Measurements from ENCODE around the gene TGFBR3. TPM values are rescaled to one million over a fixed set of nuclear protein-coding genes. Genes with fewer than 3 reads are reported as not detected.

The TGFBR3 gene
- total RNA-seq, 1 experiment from 2014 or later, result 7.7 TPM

- Histone ChIP-seq H3K4me1 (no peaks in the 10 kb centered on the region; the same call in 1 of the 2 replicates), H3K36me3 (no peaks in the 10 kb centered on the region), H3K9me3 (replicated peaks) (no peaks in the 10 kb centered on the region), H3K27me3 (no peaks in the 10 kb centered on the region), H3K4me3 (no peak overlapping the region), H3K27ac (no peak overlapping the region)
- DNase-seq, result no peak
Measured at GRCh38 chr1:91655912-91656449, 230.0 kb downstream of the TGFBR3 start.

- DNase-seq, result no peak
- Histone ChIP-seq H3K4me3 (no peak overlapping the region), H3K27me3 (no peaks in the 10 kb centered on the region), H3K9me3 (replicated peaks) (no peaks in the 10 kb centered on the region), H3K4me1 (no peaks in the 10 kb centered on the region; the same call in 1 of the 2 replicates), H3K27ac (no peak overlapping the region), H3K36me3 (no peaks in the 10 kb centered on the region)
Measured at GRCh38 chr1:91653183-91653582, 232.8 kb downstream of the TGFBR3 start.

GRCh38 chr1:91651661-91652071, 234.3 kb downstream of the TGFBR3 start:
- DNase-seq, result peak; percentile 22 to 46
- no peaks in the 10 kb centered on the region for H3K27me3 ChIP-seq
- no peak overlapping the region for H3K27ac ChIP-seq
- no peaks in the 10 kb centered on the region for H3K9me3 ChIP-seq (replicated peaks)
- H3K4me1 ChIP-seq, result no peaks in the 10 kb centered on the region; the same call in 1 of the 2 replicates
- no peak overlapping the region for H3K4me3 ChIP-seq
- H3K36me3 ChIP-seq, result no peaks in the 10 kb centered on the region

- no peaks in the 10 kb centered on the region; the same call in 1 of the 2 replicates for H3K4me1 ChIP-seq
- H3K27ac ChIP-seq, result no peak overlapping the region
- DNase-seq, result no peak
- H3K27me3 ChIP-seq, result no peaks in the 10 kb centered on the region
- H3K4me3 ChIP-seq, result no peak overlapping the region
- H3K9me3 ChIP-seq (replicated peaks), result no peaks in the 10 kb centered on the region
- no peaks in the 10 kb centered on the region for H3K36me3 ChIP-seq
Measured at GRCh38 chr1:91651243-91651642, 234.7 kb downstream of the TGFBR3 start.

GRCh38 chr1:91650764-91651163, 235.2 kb downstream of the TGFBR3 start:
- Histone ChIP-seq H3K4me3 (no peak overlapping the region), H3K36me3 (no peaks in the 10 kb centered on the region), H3K4me1 (no peaks in the 10 kb centered on the region; the same call in 1 of the 2 replicates), H3K9me3 (replicated peaks) (no peaks in the 10 kb centered on the region), H3K27me3 (no peaks in the 10 kb centered on the region), H3K27ac (no peak overlapping the region)
- DNase-seq, result no peak

- Histone ChIP-seq H3K4me3 (no peak overlapping the region), H3K9me3 (replicated peaks) (no peaks in the 10 kb centered on the region), H3K4me1 (no peaks in the 10 kb centered on the region; the same call in 1 of the 2 replicates), H3K27me3 (no peaks in the 10 kb centered on the region), H3K27ac (no peak overlapping the region), H3K36me3 (no peaks in the 10 kb centered on the region)
- DNase-seq, result no peak
Measured at GRCh38 chr1:91647061-91647460, 238.9 kb downstream of the TGFBR3 start.

- Histone ChIP-seq H3K27me3 (no peaks in the 10 kb centered on the region), H3K4me3 (no peak overlapping the region), H3K9me3 (replicated peaks) (no peaks in the 10 kb centered on the region), H3K36me3 (no peaks in the 10 kb centered on the region), H3K27ac (no peak overlapping the region), H3K4me1 (no peaks in the 10 kb centered on the region)
- DNase-seq, result no peak
Measured at GRCh38 chr1:91645031-91645430, 240.9 kb downstream of the TGFBR3 start.

- no peaks in the 10 kb centered on the region for H3K36me3 ChIP-seq
- H3K27ac ChIP-seq, result no peak overlapping the region
- no peaks in the 10 kb centered on the region for H3K9me3 ChIP-seq (replicated peaks)
- no peaks in the 10 kb centered on the region for H3K27me3 ChIP-seq
- H3K4me1 ChIP-seq, result no peaks in the 10 kb centered on the region
- no peak overlapping the region for H3K4me3 ChIP-seq
- no peak for DNase-seq
Measured at GRCh38 chr1:91643431-91643830, 242.5 kb downstream of the TGFBR3 start.

- no peak for DNase-seq
- Histone ChIP-seq H3K9me3 (replicated peaks) (no peaks in the 10 kb centered on the region), H3K27me3 (no peaks in the 10 kb centered on the region), H3K36me3 (no peaks in the 10 kb centered on the region), H3K4me3 (no peak overlapping the region), H3K27ac (no peak overlapping the region), H3K4me1 (no peaks in the 10 kb centered on the region)
Measured at GRCh38 chr1:91640877-91641526, 244.9 kb downstream of the TGFBR3 start.

- Histone ChIP-seq H3K27me3 (no peaks in the 10 kb centered on the region), H3K9me3 (replicated peaks) (no peaks in the 10 kb centered on the region), H3K4me3 (no peak overlapping the region), H3K36me3 (no peaks in the 10 kb centered on the region), H3K4me1 (no peaks in the 10 kb centered on the region), H3K27ac (no peak overlapping the region)
- no peak for DNase-seq
Measured at GRCh38 chr1:91637539-91637994, 248.4 kb downstream of the TGFBR3 start.

GRCh38 chr1:91635763-91636162, 250.2 kb downstream of the TGFBR3 start:
- H3K27me3 ChIP-seq, result no peaks in the 10 kb centered on the region
- H3K36me3 ChIP-seq, result no peaks in the 10 kb centered on the region
- no peak overlapping the region for H3K4me3 ChIP-seq
- no peaks in the 10 kb centered on the region for H3K9me3 ChIP-seq (replicated peaks)
- no peak overlapping the region for H3K27ac ChIP-seq
- no peak for DNase-seq
- no peaks in the 10 kb centered on the region for H3K4me1 ChIP-seq

- H3K36me3 ChIP-seq, result no peaks in the 10 kb centered on the region
- H3K4me3 ChIP-seq, result no peak overlapping the region
- no peaks in the 10 kb centered on the region for H3K4me1 ChIP-seq
- H3K27me3 ChIP-seq, result no peaks in the 10 kb centered on the region
- H3K27ac ChIP-seq, result no peak overlapping the region
- DNase-seq, result no peak
- no peaks in the 10 kb centered on the region for H3K9me3 ChIP-seq (replicated peaks)
Measured at GRCh38 chr1:91633438-91633837, 252.5 kb downstream of the TGFBR3 start.

- Histone ChIP-seq H3K9me3 (replicated peaks) (no peaks in the 10 kb centered on the region), H3K4me3 (no peak overlapping the region)
Measured at GRCh38 chr1:91631718-91632330, 254.1 kb downstream of the TGFBR3 start.

GRCh38 chr1:91630803-91631202, 255.1 kb downstream of the TGFBR3 start:
- Histone ChIP-seq H3K27ac (no peak overlapping the region), H3K4me1 (no peaks in the 10 kb centered on the region), H3K27me3 (no peaks in the 10 kb centered on the region), H3K4me3 (no peak overlapping the region), H3K9me3 (replicated peaks) (no peaks in the 10 kb centered on the region), H3K36me3 (no peaks in the 10 kb centered on the region)
- no peak for DNase-seq

More at GRCh38 chr1:91631718-91632330, 254.1 kb downstream of the TGFBR3 start:
- no peaks in the 10 kb centered on the region for H3K27me3 ChIP-seq
- H3K36me3 ChIP-seq, result no peaks in the 10 kb centered on the region
- DNase-seq, result no peak
- H3K27ac ChIP-seq, result no peak overlapping the region
- no peaks in the 10 kb centered on the region for H3K4me1 ChIP-seq
